ENCODE data around the gene NSUN5. TPM values are rescaled to one million over a fixed set of nuclear protein-coding genes. Genes with fewer than 3 reads are reported as not detected.

Gene NSUN5
- total and polyA plus RNA-seq, 2 experiments from 2014 or later: 22.6 to 30.6 TPM

- H3K4me2 ChIP-seq: no peak overlapping the region
- peaks cover 12% of the 10 kb centered on the region for H3K4me1 ChIP-seq (ENCODE audit: insufficient read depth)
- no peak for TF ChIP-seq CTCF (IDR thresholded peaks at IDR 0.05; ENCODE audit: poor library complexity)
- TF ChIP-seq EZH2 (IDR thresholded peaks at IDR 0.05; ENCODE audit: borderline replicate concordance): no peak
- TF ChIP-seq EZH2phosphoT487 (IDR thresholded peaks at IDR 0.05; ENCODE audit: low read depth, severe bottlenecking, unreplicated experiment): no peak
- H4K20me1 ChIP-seq (ENCODE audit: insufficient read depth, poor library complexity, severe bottlenecking): no peaks in the 10 kb centered on the region
- H3K9me3 ChIP-seq (ENCODE audit: low read depth): no peaks in the 10 kb centered on the region
- no peak overlapping the region for H3K4me3 ChIP-seq
- H3K27me3 ChIP-seq: no peaks in the 10 kb centered on the region
- no peak overlapping the region for H2AFZ ChIP-seq
- H3K27ac ChIP-seq: no peak overlapping the region
- no peaks in the 10 kb centered on the region for H3K9me2 ChIP-seq (replicated peaks; ENCODE audit: insufficient read depth)
- WGBS (ENCODE audit: low lambda C conversion rate, missing lambda C conversion rate): 91% methylated on average over 6 of the region's 6 CpGs
- no peaks in the 10 kb centered on the region for H3K36me3 ChIP-seq (replicated peaks; ENCODE audit: insufficient read depth, low read depth)
- DNase-seq (ENCODE audit: low spot score): no peak
- no peaks in the 10 kb centered on the region for H3K79me2 ChIP-seq
Measured at GRCh38 chr7:73332447-73332846, 23.8 kb upstream of the NSUN5 start.

- Histone ChIP-seq H3K36me3 (replicated peaks; ENCODE audit: insufficient read depth, low read depth) (no peaks in the 10 kb centered on the region), H3K79me2 (no peaks in the 10 kb centered on the region), H4K20me1 (ENCODE audit: insufficient read depth, poor library complexity, severe bottlenecking) (no peaks in the 10 kb centered on the region), H3K27me3 (no peaks in the 10 kb centered on the region), H3K4me1 (ENCODE audit: insufficient read depth) (peaks cover 12% of the 10 kb centered on the region), H3K4me2 (peak overlapping the region; percentile 69), H3K27ac (peak overlapping the region; percentile 39), H3K4me3 (no peak overlapping the region), H3K9me2 (replicated peaks; ENCODE audit: insufficient read depth) (no peaks in the 10 kb centered on the region), H2AFZ (peak overlapping the region; percentile 77), H3K9me3 (ENCODE audit: low read depth) (no peaks in the 10 kb centered on the region)
- DNase-seq (ENCODE audit: low spot score): no peak
- TF ChIP-seq CTCF (IDR thresholded peaks at IDR 0.05; ENCODE audit: poor library complexity) (no peak), EZH2phosphoT487 (IDR thresholded peaks at IDR 0.05; ENCODE audit: low read depth, severe bottlenecking, unreplicated experiment) (no peak), EZH2 (IDR thresholded peaks at IDR 0.05; ENCODE audit: borderline replicate concordance) (no peak)
- WGBS (ENCODE audit: low lambda C conversion rate, missing lambda C conversion rate): 69% methylated on average over 6 of the region's 6 CpGs
Measured at GRCh38 chr7:73330772-73331171, 22.1 kb upstream of the NSUN5 start.

GRCh38 chr7:73329861-73330581 is 21.4 kb upstream of the NSUN5 start:
- TF ChIP-seq EZH2 (IDR thresholded peaks at IDR 0.05; ENCODE audit: borderline replicate concordance) (no peak), CTCF (IDR thresholded peaks at IDR 0.05; ENCODE audit: poor library complexity) (no peak), EZH2phosphoT487 (IDR thresholded peaks at IDR 0.05; ENCODE audit: low read depth, severe bottlenecking, unreplicated experiment) (no peak)
- H2AFZ ChIP-seq: peak overlapping the region; percentile 77
- 28% methylated on average over 11 of the region's 11 CpGs for WGBS (ENCODE audit: low lambda C conversion rate, missing lambda C conversion rate)

More at GRCh38 chr7:73329861-73330581, 21.4 kb upstream of the NSUN5 start:
- no peaks in the 10 kb centered on the region for H4K20me1 ChIP-seq (ENCODE audit: insufficient read depth, poor library complexity, severe bottlenecking)
- DNase-seq (ENCODE audit: low spot score): peak; percentile 35
- H3K9me2 ChIP-seq (replicated peaks; ENCODE audit: insufficient read depth): no peaks in the 10 kb centered on the region
- peaks cover 12% of the 10 kb centered on the region for H3K4me1 ChIP-seq (ENCODE audit: insufficient read depth)
- no peaks in the 10 kb centered on the region for H3K9me3 ChIP-seq (ENCODE audit: low read depth)
- no peak overlapping the region for H3K4me3 ChIP-seq
- H3K79me2 ChIP-seq: no peaks in the 10 kb centered on the region
- peak overlapping the region; percentile 39 for H3K27ac ChIP-seq
- H3K4me2 ChIP-seq: peak overlapping the region; percentile 69
- H3K27me3 ChIP-seq: no peaks in the 10 kb centered on the region
- no peaks in the 10 kb centered on the region for H3K36me3 ChIP-seq (replicated peaks; ENCODE audit: insufficient read depth, low read depth)
